WTC11 (cell line): ENCODE measurements around the gene FCRL6. TPM values are rescaled to one million over a fixed set of nuclear protein-coding genes. Genes with fewer than 3 reads are reported as not detected.

ENCODE experiments used
- ATAC-seq: fragments of 200-7000 bp; cut with Tn5 transposase; 2 replicates; pipeline ENCODE4 v1.10.0; 2021; ENCODE audit warnings: mild to moderate bottlenecking, moderate library complexity
- CTCF ChIA-PET: fragments of 300-600 bp; sonication (Branson Sonifier 250); formaldehyde crosslinking; loops from one replicate; lab custom pipeline; 2021; ENCODE audit warnings: antibody characterized with exemption; lab: Charles Lee
- POLR2A ChIA-PET: fragments of 350-600 bp; sonication (Branson Sonifier 250); formaldehyde crosslinking; loops from one replicate; lab custom pipeline; 2021; ENCODE audit warnings: antibody characterized with exemption; lab: Charles Lee
- DNase-seq: peaks from one replicate; pipeline ENCODE4 v3.0.0; 2021; ENCODE audit warnings: low spot score
- H3K27ac Mint-ChIP-seq: 2 replicates; pipeline ENCODE4 v1.8.0; 2021; ENCODE audit warnings: mixed read lengths
- H3K27me3 Mint-ChIP-seq: 2 replicates; pipeline ENCODE4 v1.8.0; 2021; ENCODE audit warnings: low read depth, mild to moderate bottlenecking, moderate library complexity, mixed read lengths
- H3K36me3 Mint-ChIP-seq: 2 replicates; pipeline ENCODE4 v1.8.0; 2021; ENCODE audit warnings: mixed read lengths
- H3K4me1 Mint-ChIP-seq: 2 replicates; pipeline ENCODE4 v1.8.0; 2022; ENCODE audit warnings: mixed read lengths
- H3K4me3 Mint-ChIP-seq: 2 replicates; pipeline ENCODE4 v1.8.0; 2021; ENCODE audit warnings: mild to moderate bottlenecking, moderate library complexity, mixed read lengths
- H3K9me3 Mint-ChIP-seq: 2 replicates; pipeline ENCODE4 v1.8.0; 2021; ENCODE audit warnings: mixed read lengths
- AFF4 ChIP-seq: sonication (generic); formaldehyde crosslinking; IDR thresholded peaks from 2 replicates; pipeline ENCODE4 v1.8.1; 2023; ENCODE audit warnings: mild to moderate bottlenecking, missing genetic modification reagents, borderline replicate concordance
- FOXP1 ChIP-seq: sonication (generic); formaldehyde crosslinking; IDR thresholded peaks from 2 replicates; pipeline ENCODE4 v1.8.0; 2022; ENCODE audit warnings: missing genetic modification reagents, mild to moderate bottlenecking, moderate library complexity, borderline replicate concordance
- JAZF1 ChIP-seq: fragments of 250-450 bp; sonication (Bioruptor Pico); IDR thresholded peaks from 2 replicates; pipeline ENCODE4 v1.9.0; 2021; ENCODE audit warnings: moderate library complexity, mild to moderate bottlenecking, inconsistent platforms
- JUN ChIP-seq: sonication (generic); formaldehyde crosslinking; IDR thresholded peaks from 2 replicates; pipeline ENCODE4 v1.8.0; 2023; ENCODE audit warnings: mild to moderate bottlenecking, missing genetic modification reagents
- MLX ChIP-seq: sonication (generic); formaldehyde crosslinking; IDR thresholded peaks from 2 replicates; pipeline ENCODE4 v1.8.1; 2023; ENCODE audit warnings: mild to moderate bottlenecking, missing genetic modification reagents, moderate library complexity
- NFATC4 ChIP-seq: fragments of 250-450 bp; sonication (Bioruptor Pico); IDR thresholded peaks from 2 replicates; pipeline ENCODE4 v1.9.0; 2021; ENCODE audit warnings: mild to moderate bottlenecking
- RELA ChIP-seq: sonication (generic); formaldehyde crosslinking; IDR thresholded peaks from 2 replicates; pipeline ENCODE4 v1.8.1; 2022; ENCODE audit warnings: missing genetic modification reagents, mild to moderate bottlenecking, borderline replicate concordance
- TEAD4 ChIP-seq: sonication (generic); formaldehyde crosslinking; IDR thresholded peaks from 2 replicates; pipeline ENCODE4 v1.8.0; 2022; ENCODE audit warnings: mild to moderate bottlenecking, missing genetic modification reagents
- ZMAT4 ChIP-seq: fragments of 250-450 bp; sonication (Bioruptor Pico); IDR thresholded peaks from 2 replicates; pipeline ENCODE4 v1.9.0; 2021; ENCODE audit warnings: mild to moderate bottlenecking
- ZNF121 ChIP-seq: sonication (generic); formaldehyde crosslinking; IDR thresholded peaks from 2 replicates; pipeline ENCODE4 v1.8.0; 2023; ENCODE audit warnings: missing genetic modification reagents
- ZNF317 ChIP-seq: sonication (generic); formaldehyde crosslinking; IDR thresholded peaks from 2 replicates; pipeline ENCODE4 v1.8.1; 2023; ENCODE audit warnings: low read depth, mild to moderate bottlenecking, moderate library complexity, missing genetic modification reagents, borderline replicate concordance
- ZNF671 ChIP-seq: fragments of 250-450 bp; sonication (Bioruptor Pico); IDR thresholded peaks from 2 replicates; pipeline ENCODE4 v1.8.0; 2021; ENCODE audit warnings: mild to moderate bottlenecking
- total RNA-seq: library from RNA; stranded (reverse); gene quantifications from 3 replicates; pipeline ENCODE4 v1.2.3, GENCODE V29; 2021
- TF ChIP-seq, protein P1 (sequence below): sonication (generic); formaldehyde crosslinking; IDR thresholded peaks from 2 replicates; pipeline ENCODE4 v1.8.0; 2022; ENCODE audit warnings: missing genetic modification reagents
- TF ChIP-seq, protein P2 (sequence below): sonication (generic); formaldehyde crosslinking; IDR thresholded peaks from 2 replicates; pipeline ENCODE4 v1.8.0; 2023; ENCODE audit warnings: missing genetic modification reagents, mild to moderate bottlenecking, borderline replicate concordance
- TF ChIP-seq, protein P3 (sequence below): sonication (generic); formaldehyde crosslinking; IDR thresholded peaks from 2 replicates; pipeline ENCODE4 v1.8.1; 2023; ENCODE audit warnings: mild to moderate bottlenecking, missing genetic modification reagents
- TF ChIP-seq, protein P4 (sequence below): sonication (generic); formaldehyde crosslinking; IDR thresholded peaks from 2 replicates; pipeline ENCODE4 v1.8.1; 2023; ENCODE audit warnings: mild to moderate bottlenecking, missing genetic modification reagents, moderate library complexity

The FCRL6 gene
- total RNA-seq, 1 experiment from 2014 or later, result not detected

- POLR2A ChIA-PET, result no interaction called here
- peaks cover 3% of the 10 kb centered on the region for H3K27me3 Mint-ChIP-seq
These were observed 1.8 kb upstream of the FCRL6 start for GRCh38 chr1:159800177-159800930.

GRCh38 chr1:159803956-159804689 lies 2.0 kb downstream of the FCRL6 start:
- H3K27me3 Mint-ChIP-seq, result peaks cover 6% of the 10 kb centered on the region
- DNase-seq (no peak), ATAC-seq (peak; percentile 94)
- no peaks in the 10 kb centered on the region for H3K9me3 Mint-ChIP-seq
- POLR2A ChIA-PET, result no interaction called here
- CTCF ChIA-PET, result interaction anchor here (0.6 to 3.3 kb wide), 23 partner anchors 12 to 214 kb away, joined by 3 to 26 read pairs (median 5); partner anchors contain the start of genes DUSP23, IGSF9 and VSIG8
- H3K36me3 Mint-ChIP-seq, result no peaks in the 10 kb centered on the region
- H3K4me3 Mint-ChIP-seq, result no peak overlapping the region
- no peaks in the 10 kb centered on the region for H3K4me1 Mint-ChIP-seq
- H3K27ac Mint-ChIP-seq, result no peak overlapping the region
- TF ChIP-seq, protein P1, sequence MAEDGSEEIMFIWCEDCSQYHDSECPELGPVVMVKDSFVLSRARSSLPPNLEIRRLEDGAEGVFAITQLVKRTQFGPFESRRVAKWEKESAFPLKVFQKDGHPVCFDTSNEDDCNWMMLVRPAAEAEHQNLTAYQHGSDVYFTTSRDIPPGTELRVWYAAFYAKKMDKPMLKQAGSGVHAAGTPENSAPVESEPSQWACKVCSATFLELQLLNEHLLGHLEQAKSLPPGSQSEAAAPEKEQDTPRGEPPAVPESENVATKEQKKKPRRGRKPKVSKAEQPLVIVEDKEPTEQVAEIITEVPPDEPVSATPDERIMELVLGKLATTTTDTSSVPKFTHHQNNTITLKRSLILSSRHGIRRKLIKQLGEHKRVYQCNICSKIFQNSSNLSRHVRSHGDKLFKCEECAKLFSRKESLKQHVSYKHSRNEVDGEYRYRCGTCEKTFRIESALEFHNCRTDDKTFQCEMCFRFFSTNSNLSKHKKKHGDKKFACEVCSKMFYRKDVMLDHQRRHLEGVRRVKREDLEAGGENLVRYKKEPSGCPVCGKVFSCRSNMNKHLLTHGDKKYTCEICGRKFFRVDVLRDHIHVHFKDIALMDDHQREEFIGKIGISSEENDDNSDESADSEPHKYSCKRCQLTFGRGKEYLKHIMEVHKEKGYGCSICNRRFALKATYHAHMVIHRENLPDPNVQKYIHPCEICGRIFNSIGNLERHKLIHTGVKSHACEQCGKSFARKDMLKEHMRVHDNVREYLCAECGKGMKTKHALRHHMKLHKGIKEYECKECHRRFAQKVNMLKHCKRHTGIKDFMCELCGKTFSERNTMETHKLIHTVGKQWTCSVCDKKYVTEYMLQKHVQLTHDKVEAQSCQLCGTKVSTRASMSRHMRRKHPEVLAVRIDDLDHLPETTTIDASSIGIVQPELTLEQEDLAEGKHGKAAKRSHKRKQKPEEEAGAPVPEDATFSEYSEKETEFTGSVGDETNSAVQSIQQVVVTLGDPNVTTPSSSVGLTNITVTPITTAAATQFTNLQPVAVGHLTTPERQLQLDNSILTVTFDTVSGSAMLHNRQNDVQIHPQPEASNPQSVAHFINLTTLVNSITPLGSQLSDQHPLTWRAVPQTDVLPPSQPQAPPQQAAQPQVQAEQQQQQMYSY (CRISPR knock-in tag), result no peak
- no peak for TF ChIP-seq AFF4 (CRISPR knock-in tag)
- no peak for TF ChIP-seq RELA (CRISPR knock-in tag)
- TF ChIP-seq MLX (CRISPR knock-in tag), result no peak

More at GRCh38 chr1:159800177-159800930, 1.8 kb upstream of the FCRL6 start:
- no peaks in the 10 kb centered on the region for H3K4me1 Mint-ChIP-seq
- no peaks in the 10 kb centered on the region for H3K36me3 Mint-ChIP-seq
- CTCF ChIA-PET, result interaction anchor here (1.1 to 4.1 kb wide), 6 partner anchors 89 to 206 kb away, joined by 3 to 174 read pairs (median 6); partner anchors contain the start of gene TAGLN2
- no peak overlapping the region for H3K4me3 Mint-ChIP-seq
- no peak for ATAC-seq
- DNase-seq, result no peak
- H3K27ac Mint-ChIP-seq, result no peak overlapping the region
- no peaks in the 10 kb centered on the region for H3K9me3 Mint-ChIP-seq
- TF ChIP-seq ZNF121 (CRISPR knock-in tag) (no peak), NFATC4 (CRISPR knock-in tag) (no peak), JUN (CRISPR knock-in tag) (no peak), ZNF317 (CRISPR knock-in tag) (no peak), FOXP1 (CRISPR knock-in tag) (no peak), TEAD4 (CRISPR knock-in tag) (no peak), ZMAT4 (CRISPR knock-in tag) (no peak), JAZF1 (CRISPR knock-in tag) (no peak), ZNF671 (no peak)
- TF ChIP-seq, protein P2, sequence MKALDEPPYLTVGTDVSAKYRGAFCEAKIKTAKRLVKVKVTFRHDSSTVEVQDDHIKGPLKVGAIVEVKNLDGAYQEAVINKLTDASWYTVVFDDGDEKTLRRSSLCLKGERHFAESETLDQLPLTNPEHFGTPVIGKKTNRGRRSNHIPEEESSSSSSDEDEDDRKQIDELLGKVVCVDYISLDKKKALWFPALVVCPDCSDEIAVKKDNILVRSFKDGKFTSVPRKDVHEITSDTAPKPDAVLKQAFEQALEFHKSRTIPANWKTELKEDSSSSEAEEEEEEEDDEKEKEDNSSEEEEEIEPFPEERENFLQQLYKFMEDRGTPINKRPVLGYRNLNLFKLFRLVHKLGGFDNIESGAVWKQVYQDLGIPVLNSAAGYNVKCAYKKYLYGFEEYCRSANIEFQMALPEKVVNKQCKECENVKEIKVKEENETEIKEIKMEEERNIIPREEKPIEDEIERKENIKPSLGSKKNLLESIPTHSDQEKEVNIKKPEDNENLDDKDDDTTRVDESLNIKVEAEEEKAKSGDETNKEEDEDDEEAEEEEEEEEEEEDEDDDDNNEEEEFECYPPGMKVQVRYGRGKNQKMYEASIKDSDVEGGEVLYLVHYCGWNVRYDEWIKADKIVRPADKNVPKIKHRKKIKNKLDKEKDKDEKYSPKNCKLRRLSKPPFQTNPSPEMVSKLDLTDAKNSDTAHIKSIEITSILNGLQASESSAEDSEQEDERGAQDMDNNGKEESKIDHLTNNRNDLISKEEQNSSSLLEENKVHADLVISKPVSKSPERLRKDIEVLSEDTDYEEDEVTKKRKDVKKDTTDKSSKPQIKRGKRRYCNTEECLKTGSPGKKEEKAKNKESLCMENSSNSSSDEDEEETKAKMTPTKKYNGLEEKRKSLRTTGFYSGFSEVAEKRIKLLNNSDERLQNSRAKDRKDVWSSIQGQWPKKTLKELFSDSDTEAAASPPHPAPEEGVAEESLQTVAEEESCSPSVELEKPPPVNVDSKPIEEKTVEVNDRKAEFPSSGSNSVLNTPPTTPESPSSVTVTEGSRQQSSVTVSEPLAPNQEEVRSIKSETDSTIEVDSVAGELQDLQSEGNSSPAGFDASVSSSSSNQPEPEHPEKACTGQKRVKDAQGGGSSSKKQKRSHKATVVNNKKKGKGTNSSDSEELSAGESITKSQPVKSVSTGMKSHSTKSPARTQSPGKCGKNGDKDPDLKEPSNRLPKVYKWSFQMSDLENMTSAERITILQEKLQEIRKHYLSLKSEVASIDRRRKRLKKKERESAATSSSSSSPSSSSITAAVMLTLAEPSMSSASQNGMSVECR (CRISPR knock-in tag), result no peak
- TF ChIP-seq, protein P3, sequence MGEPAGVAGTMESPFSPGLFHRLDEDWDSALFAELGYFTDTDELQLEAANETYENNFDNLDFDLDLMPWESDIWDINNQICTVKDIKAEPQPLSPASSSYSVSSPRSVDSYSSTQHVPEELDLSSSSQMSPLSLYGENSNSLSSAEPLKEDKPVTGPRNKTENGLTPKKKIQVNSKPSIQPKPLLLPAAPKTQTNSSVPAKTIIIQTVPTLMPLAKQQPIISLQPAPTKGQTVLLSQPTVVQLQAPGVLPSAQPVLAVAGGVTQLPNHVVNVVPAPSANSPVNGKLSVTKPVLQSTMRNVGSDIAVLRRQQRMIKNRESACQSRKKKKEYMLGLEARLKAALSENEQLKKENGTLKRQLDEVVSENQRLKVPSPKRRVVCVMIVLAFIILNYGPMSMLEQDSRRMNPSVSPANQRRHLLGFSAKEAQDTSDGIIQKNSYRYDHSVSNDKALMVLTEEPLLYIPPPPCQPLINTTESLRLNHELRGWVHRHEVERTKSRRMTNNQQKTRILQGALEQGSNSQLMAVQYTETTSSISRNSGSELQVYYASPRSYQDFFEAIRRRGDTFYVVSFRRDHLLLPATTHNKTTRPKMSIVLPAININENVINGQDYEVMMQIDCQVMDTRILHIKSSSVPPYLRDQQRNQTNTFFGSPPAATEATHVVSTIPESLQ, result no peak
- TF ChIP-seq, protein P4, sequence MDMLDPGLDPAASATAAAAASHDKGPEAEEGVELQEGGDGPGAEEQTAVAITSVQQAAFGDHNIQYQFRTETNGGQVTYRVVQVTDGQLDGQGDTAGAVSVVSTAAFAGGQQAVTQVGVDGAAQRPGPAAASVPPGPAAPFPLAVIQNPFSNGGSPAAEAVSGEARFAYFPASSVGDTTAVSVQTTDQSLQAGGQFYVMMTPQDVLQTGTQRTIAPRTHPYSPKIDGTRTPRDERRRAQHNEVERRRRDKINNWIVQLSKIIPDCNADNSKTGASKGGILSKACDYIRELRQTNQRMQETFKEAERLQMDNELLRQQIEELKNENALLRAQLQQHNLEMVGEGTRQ, result no peak
- TF ChIP-seq, all 79 proteins: peak for 0
